ENCODE data around the gene MTHFSD. TPM values are rescaled to one million over a fixed set of nuclear protein-coding genes. Genes with fewer than 3 reads are reported as not detected.

MTHFSD gene
- total RNA-seq, 1 experiment from 2014 or later, result 12.0 TPM

DNA sequence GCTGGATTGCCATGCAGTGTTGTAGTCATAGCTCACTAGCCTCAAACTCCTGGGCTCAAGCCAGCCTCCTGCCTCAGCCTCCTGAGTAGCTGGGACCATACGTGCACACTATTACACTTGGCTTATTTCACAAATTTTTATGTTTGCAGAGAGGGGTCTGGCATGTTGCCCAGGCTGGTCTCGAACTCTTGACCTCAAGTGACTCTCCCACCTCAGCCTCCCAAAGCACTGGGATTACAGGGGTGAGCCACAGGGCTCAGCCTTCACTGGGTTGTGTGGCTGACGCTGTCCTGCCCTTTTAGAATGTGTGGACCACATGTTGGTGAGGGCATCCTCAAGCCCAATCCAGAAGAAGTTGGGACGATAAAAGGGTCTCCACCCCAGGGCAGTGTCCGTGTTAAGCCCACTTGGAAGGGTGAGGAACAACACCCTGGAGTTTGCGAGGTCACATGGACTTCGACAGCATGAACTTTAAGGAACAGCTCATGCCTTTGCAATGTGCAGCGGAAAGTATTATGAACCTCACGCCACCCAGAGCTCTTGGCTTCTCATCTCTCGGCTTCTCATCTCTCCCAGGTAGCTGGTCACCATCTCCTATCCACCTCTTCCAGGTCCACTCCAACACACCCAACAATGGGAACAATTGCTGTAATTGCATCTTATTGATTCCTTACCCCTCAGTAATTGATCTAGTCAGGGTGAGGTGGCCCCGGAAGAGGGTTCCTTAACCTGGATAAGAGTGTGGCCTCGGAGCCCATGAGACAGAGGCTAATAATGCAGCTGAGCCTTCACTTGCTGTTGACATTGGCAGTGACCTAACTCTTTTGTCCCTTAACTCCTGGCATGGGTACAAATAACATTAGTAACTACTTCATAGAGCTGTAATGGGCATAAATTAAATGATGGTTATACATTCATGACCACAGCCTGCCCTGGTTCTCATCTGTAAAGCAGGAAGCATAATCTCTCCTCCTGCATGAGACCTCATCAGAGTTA lies 30.0 kb upstream of the MTHFSD start:
- no peak for DNase-seq (ENCODE audit: extremely low read depth, low read depth)

DNA sequence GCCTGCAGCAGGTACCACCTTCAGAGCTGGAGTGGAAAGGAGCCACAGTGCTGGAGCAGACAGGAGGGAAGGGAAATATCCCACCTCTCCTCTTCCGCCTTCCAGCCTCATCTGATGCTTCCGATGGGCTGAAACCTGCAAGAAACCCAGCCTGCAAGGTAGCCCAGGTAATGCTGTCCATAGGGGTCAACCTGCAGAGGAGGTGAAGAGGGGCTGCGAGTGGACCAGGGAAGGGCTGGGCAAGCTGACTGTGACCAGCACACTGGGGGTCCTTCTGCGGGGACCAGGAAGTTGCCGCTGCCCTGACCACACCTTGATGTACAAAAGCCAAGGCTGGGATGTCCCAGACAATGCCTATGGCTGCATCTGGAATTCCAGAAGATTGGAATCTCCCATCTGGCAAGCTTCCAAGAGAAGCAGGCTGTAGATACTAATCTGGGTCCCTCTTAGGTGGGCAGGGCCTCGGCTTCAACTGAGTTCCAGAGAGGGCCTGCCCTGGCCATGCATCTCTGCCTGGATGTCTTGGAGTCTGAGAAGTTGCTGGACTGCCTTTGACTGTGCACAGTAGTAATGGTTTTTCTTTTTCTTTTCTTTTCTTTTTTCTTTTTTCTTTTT lies 29.1 kb upstream of the MTHFSD start:
- no peak for DNase-seq (ENCODE audit: extremely low read depth, low read depth)

DNA sequence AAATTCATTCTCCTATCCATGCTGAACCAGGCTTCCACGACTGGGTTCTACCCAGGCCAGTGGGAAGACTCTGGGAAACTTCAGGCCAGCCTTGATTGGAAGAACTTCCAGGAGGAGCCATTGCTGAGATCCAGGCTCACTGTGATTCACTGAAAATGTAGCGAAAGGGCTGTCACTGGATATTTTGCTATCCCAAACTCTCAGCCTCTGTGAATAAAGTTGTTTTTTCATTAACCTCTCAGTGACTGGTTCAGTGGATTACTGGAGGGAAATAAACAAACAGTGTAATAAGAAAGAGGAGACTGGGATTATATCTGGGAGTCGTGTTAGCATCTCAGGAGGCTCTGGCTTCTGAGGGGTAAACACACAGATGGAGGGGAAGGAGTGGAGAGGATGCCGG lies 26.4 kb upstream of the MTHFSD start:
- DNase-seq (ENCODE audit: extremely low read depth, low read depth), result no peak

DNA sequence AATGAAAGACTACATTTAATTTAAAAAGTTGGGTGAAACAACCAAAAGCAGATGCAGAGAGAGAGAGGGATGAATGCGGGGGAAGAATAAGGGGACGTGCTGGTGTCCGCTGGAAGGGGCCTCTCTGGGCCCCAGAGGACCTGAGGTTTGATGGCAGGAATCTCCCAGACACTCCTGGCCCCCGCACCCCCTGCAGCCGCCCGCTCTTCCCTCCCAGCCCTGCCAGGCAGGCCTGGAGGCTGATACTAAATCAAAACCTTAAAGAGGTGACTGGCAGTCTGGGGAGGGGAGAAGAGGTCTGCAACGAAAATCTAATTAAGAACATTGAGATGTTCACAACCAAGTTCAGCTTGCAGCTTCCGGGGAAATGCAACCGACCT lies 25.7 kb upstream of the MTHFSD start:
- no peak for DNase-seq (ENCODE audit: extremely low read depth, low read depth)

DNA sequence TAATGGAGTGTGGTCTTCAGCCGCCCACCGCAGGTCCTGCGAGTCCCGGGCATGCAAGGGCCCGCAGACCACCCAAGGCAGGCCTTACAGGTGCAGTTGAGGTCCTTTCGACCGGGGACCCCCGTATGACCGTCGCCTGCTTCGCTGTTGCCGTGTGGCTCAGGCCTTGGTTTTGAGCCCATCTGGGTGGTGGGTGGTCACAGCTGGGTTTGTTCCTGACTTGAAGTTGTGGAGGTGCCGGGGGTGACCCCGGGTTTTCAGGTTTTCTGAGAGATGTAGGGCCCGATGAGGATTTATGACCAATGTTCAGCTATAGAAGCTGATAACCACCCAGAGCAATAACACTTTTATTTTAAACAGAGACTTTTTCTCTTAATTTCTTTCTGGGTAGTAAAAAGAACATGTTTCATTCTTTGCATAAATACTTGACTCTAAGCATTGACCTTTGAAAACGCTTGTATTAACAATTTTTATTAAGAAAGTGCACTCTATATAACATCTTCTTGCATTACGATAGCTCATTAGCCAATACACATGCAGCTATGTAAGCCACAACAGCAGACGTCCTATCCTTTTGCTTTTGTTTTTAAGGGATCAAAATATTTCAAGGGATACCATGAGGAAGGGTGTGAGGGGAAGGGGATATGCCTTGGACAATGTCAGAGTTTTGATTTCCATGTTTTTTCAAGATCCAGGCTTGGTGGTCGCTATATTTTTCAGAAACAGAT lies 25.2 kb upstream of the MTHFSD start:
- no peak for DNase-seq (ENCODE audit: extremely low read depth, low read depth)

DNA sequence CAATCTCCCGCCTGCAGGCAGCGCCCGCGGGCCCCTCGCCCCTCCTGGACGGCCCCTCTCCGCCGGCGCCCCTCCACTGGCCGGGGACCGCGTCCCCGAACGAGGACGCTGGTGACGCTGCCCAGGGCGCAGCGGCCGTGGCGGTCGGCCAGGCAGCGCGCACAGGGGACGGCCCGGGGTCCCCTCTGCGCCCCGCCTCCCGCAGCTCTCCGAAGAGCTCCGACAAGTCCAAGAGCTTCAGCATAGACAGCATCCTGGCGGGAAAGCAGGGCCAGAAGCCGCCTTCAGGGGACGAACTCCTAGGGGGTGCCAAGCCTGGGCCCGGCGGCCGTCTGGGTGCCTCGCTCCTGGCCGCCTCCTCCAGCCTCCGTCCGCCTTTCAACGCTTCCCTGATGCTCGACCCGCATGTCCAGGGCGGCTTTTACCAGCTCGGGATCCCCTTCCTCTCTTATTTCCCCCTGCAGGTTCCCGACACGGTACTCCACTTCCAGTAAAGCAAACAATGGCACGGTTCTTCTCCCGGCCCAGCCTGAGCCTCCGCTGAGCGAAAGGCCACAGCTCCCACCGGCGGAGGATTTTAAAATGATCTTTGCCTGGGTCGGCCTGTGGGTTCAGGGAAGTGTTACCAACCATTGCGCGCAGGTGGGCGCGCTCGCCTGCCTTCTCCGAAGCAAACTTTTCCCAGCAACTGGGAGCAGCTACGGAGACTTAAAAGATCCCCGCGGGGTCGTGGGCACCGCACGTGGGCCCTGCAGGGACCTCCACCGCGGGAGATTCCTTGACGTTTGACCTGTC lies 24.4 kb upstream of the MTHFSD start:
- DNase-seq (ENCODE audit: extremely low read depth, low read depth), result no peak

DNA sequence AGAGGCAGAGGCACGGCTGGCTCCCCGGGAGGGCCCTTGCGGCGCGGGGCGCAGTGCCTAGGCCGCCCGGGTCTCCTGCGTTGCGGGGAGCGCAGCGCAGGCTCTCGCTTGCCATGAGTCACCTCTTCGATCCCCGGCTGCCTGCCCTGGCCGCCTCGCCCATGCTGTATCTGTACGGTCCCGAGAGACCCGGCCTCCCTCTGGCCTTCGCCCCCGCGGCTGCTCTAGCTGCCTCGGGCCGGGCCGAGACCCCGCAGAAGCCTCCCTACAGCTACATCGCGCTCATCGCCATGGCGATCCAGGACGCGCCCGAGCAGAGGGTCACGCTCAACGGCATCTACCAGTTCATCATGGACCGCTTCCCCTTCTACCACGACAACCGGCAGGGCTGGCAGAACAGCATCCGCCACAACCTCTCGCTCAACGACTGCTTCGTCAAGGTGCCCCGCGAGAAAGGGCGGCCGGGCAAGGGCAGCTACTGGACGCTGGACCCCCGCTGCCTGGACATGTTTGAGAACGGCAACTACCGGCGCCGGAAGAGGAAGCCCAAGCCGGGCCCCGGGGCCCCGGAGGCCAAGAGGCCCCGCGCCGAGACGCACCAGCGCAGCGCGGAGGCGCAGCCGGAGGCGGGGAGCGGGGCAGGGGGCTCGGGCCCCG lies 23.7 kb upstream of the MTHFSD start:
- DNase-seq (ENCODE audit: extremely low read depth, low read depth), result no peak

DNA sequence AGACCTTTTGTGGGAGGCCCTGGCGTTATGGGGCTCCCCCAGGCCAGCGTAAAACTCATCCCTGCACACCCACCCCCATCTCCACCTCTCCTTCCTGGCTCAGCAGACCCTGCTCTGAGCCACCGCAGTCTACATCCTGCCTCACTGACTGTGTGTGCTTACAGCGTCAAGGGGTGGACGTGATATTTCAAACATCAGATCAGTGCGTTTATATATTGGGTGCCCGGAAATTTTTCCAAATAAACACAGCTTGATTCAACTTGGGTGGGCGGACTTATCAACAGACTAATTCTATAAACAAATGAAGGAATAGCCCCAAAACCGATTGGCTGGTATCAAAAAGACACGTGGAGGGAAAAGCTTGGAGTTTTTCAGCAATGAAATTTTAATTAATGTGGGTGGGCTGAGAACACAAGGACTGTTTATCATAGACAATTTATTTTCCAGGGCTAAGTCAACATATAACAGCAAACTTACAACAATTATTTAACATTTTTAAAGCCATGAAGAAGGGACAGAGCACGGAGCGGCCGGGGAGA lies 23.1 kb upstream of the MTHFSD start, which contains the start of gene FOXL1:
Gene FOXL1 (plus strand): TSS at position 489 of the 539 bp plus-strand sequence. CDS start 175 bp downstream, outside the sequence.
- DNase-seq (ENCODE audit: extremely low read depth, low read depth), result no peak

DNA sequence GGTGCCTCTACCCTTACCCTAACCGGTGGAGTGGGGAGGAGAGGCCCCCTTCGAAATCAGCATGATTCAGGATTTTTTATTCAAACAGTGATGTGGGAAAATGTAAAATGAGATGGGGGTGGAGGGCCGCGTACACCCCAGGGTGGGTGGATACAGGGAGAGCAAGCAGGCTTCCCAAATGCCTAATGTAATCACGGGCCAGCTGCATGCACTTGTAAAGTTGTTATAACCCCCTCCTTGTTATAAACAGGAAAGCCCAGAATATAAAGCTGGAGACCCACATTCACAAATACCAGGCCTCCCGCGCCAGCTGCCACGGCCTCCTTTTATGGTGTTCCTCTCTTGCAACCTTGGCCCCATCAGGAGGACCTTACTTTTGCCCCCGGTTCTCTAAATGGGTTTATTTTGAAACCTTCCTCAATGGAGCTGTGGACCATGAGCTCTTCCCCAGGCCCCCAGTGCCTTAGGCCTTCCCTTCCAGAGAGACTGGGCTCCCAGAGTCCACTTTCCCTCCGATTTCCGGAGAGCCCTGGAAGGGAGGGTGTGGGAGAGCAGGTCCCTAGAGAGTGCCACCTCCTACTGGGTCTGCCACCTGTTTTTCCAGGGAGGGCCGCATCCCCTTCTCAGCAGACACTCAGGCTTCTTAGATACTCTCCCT lies 22.4 kb upstream of the MTHFSD start:
- no peak for DNase-seq (ENCODE audit: extremely low read depth, low read depth)

DNA sequence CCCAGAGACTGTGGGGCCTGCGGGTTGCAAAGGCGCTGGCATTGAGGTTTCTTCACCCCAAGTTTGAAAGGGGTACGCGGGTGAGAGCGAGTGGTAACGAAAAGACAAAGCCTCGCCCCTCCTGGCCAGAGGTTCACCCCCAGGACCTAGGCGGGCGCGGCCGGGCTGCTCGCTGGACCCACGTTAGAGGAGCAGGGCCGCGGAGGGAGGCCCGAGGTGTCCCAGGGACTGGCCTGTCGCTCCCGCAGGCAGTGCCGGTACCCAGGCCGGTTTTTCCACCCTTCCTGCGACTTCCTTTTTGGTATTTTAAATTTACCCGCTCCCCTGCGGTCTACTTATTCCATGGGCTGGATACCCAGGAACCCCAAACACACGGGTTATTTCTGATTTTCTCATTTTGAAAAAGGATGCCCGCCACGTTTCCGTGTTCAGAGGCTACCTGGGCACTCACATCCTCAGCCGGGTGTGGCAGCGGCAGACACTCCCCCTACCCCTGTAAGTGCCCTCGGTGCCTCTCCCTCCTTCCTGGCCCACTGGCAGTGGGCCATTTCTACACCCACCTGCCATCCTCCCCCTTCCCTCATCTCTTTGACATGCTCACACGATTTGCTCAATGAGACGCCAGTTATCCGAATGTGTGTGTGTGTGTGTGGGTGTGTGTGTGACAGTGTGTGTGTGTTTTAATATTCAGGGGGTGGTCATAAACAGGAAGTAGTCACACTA lies 21.7 kb upstream of the MTHFSD start:
- DNase-seq (ENCODE audit: extremely low read depth, low read depth), result no peak

DNA sequence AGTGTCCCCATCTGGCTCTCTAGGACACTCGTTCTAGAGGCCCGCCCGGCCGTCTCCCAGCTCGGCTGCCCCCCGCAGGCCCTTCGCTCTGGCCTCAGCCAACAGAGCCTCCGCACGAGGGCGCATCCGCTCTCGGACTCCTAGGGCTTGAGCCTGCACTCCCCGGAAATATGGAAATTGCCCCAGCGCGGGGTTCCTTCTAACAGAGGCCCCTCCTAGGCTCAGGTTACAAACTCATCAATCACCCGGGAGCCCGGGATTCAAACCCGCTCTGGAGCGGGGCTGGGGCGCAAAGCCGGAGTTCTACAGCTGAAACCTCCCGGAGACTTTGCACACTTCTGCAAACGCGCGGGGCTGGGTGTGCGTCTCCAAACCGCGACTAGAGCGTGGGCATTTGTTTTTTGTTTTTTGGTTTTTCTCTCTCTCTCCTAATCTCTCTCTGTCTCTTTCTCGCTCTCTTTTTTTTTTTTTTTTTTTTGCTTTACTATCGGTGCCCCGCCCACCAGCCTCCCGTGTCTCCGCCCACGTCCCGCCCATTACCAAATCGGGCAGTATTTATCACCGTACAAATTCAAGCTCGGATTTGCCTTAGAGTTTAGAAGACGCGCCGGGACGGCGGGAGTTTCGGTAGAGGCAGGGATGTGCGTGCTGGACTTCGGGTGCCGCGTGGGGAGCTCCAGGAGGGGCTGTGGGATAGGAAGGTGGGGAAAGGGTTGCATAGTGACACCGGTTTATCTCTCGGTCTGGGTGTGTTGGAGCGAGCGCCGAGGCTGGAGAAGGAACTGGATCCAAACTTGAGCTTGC lies 20.9 kb upstream of the MTHFSD start:
- peak; percentile 91 for DNase-seq (ENCODE audit: extremely low read depth, low read depth)

DNA sequence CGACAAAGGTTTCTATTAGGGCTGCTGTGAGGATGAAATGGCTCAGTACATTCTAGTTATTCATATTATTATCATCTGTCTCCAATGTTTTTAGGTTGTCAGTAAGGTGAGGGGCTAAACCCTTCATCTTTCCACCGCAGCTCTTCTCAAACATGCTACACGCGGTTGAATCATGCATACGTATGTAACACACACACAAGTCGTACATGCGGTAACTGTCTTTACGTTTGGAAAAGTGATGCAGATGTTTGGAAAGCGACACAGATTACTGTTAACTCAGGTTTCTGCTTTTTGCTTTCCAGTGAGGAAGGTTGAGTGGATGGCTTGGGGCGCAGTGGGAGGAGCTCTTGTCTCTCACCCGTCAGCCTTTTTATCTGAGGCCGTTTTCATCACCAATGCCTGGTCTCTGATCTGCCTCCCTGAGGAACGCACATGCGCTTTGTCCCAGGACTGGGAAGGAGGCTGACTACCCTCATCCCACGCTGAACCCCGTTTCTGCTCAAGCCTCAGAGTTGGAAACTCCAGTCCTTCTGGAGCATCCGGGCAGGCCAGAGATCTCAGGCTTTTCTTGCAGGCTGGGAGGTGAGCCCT lies 20.2 kb upstream of the MTHFSD start:
- DNase-seq (ENCODE audit: extremely low read depth, low read depth), result no peak

DNA sequence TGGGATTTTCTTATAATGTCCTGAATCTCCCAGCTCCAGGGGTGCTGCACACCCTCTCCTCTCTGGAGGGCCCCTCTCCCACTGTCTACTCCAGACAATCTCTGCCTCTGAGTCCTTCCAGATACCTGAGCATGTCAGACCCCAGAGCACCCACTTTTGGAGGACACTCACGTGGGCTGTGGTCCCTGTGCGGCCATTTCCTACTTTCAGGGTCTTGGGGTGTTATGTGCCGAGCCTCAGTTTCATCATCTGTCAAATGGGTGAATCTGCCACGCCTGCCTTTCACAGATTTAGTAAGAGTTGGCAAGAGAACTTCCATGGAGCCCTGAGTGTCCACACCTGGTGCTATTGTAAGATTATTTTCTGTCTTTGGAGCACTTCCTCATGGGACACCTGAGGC lies 19.6 kb upstream of the MTHFSD start:
- no peak for DNase-seq (ENCODE audit: extremely low read depth, low read depth)

DNA sequence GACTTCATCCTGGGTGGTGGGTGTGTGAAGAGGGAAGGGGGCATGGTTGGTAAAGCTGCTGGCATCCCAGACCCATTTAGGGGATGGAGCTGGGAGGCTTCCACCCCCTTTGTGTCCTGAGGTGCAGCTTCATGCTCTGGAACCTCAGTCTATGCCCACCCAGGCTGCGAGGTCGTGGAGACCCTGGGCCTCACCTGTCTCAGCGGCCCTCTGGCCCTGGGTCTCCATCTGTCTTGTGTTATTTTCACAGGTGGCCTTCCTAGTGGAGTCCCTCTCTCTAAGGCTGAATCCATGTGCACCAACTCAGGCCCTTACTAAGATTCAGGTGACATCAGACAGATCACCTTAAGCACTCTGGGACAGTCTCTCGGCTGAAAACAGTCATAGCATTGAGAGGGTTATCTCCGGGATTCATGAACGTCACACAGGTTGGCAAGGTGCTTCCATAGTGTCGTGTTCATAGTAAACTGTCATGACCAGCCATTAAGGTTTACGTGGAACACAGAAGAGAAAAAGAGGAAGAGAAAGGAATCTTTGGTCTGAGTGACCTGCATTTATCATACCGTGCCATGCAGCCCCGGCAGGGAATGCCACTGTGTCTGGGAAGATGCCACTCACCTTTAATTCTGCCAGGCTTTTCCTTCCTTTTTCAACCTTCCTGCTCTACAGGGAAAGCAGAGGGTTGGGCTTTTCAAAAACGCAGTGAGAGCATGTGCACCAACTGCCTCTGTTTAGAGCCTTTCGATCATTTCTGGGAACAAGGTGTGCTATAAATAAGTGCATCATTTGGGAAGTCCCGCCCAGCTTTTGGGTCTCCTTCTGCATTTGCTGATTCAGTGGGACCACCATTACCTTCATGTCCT lies 18.8 kb upstream of the MTHFSD start:
- DNase-seq (ENCODE audit: extremely low read depth, low read depth), result no peak

DNA sequence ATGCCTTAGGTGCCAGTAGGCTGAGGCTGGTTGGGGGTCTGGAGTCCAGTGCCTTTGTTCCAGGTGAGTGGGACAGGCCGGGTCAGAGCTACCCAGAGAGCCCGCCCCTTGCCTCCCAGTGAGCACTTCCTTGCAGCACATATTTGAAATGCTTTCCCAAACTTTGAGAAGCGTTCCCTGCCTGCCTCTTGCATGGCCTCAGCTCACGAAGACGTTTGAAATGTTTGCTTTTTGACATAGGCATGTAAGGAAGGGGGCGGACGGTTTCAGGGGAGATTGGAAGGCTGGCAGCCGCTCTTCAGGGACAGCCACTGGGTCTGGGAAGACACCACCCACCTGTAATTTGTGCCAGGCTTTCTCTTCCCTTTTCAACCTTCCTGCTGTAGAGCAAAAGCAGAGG lies 18.2 kb upstream of the MTHFSD start:
- no peak for DNase-seq (ENCODE audit: extremely low read depth, low read depth)

DNA sequence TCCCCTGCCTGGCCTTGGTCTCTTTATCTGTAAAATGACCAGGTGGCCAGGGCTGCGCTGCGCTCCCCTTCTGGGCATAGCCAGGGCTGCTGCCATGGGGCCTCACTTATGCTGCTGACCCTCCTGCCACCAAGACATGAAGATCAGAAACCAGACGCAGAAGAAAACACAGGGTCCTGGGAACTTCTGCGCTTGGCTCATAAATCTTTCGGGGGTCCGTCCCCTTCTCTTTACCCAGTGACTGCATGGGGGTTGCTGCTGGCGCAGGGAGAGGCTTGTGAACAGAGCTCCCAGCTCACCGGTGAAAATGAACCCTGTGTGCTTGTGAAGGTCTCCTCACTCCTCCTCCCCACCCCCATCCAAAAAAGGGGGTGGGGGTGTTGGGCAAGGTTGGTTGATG lies 17.6 kb upstream of the MTHFSD start:
- DNase-seq (ENCODE audit: extremely low read depth, low read depth), result no peak

All from NCI-H460 (cell line).